Activated CD8-positive, alpha-beta memory T cell treated with anti-CD3 and anti-CD28 coated beads for 48 hours (primary cell): ENCODE results near the gene TRAPPC2L.

Experiments used
- DNase-seq, 3 experiments: peaks; one replicate each; pipeline ENCODE4 v3.0.0-alpha.2; 2020; ENCODE audit warnings: low read depth in 2 of 3, low spot score in 2 of 3

The TRAPPC2L gene

GRCh38 chr16:88856122-88856827 lies 652 bp upstream of the TRAPPC2L start:
- DNase-seq, result no peak

- DNase-seq, result peak; percentile 38 to 52 (median 44)
Observed at GRCh38 chr16:88857728-88858339, 907 bp downstream of the TRAPPC2L start.

GRCh38 chr16:88859381-88860091 lies 2.6 kb downstream of the TRAPPC2L start:
- no peak for DNase-seq

- no peak for DNase-seq
Observed at GRCh38 chr16:88861359-88861758, 4.4 kb downstream of the TRAPPC2L start.

- DNase-seq, result no peak
Observed at GRCh38 chr16:88862968-88863367, 6.0 kb downstream of the TRAPPC2L start.

GRCh38 chr16:88863426-88863825 lies 6.5 kb downstream of the TRAPPC2L start:
- no peak for DNase-seq

- no peak for DNase-seq
Observed at GRCh38 chr16:88864099-88864498, 7.2 kb downstream of the TRAPPC2L start.

- DNase-seq, result no peak
Observed at GRCh38 chr16:88864521-88864920, 7.6 kb downstream of the TRAPPC2L start.

- DNase-seq, result no peak
Observed at GRCh38 chr16:88865310-88865709, 8.4 kb downstream of the TRAPPC2L start.

- DNase-seq, result no peak
Observed at GRCh38 chr16:88865742-88866141, 8.8 kb downstream of the TRAPPC2L start.

- DNase-seq, result no peak
Observed at GRCh38 chr16:88866151-88866920, 9.4 kb downstream of the TRAPPC2L start, which contains the start of gene PABPN1L. Gene PABPN1L (minus strand): TSS chr16:88866660. CDS start chr16:88866606, 54 bp downstream.

GRCh38 chr16:88867581-88868246 lies 10.8 kb downstream of the TRAPPC2L start:
- no peak for DNase-seq

- DNase-seq, result no peak
Observed at GRCh38 chr16:88868974-88869672, 12.2 kb downstream of the TRAPPC2L start.

- DNase-seq, result no peak
Observed at GRCh38 chr16:88869673-88869980, 12.7 kb downstream of the TRAPPC2L start.

- no peak for DNase-seq
Observed at GRCh38 chr16:88870608-88871348, 13.9 kb downstream of the TRAPPC2L start.

GRCh38 chr16:88871349-88871702 lies 14.4 kb downstream of the TRAPPC2L start:
- no peak for DNase-seq

GRCh38 chr16:88871730-88872416 lies 14.9 kb downstream of the TRAPPC2L start:
- DNase-seq, result no peak

GRCh38 chr16:88872650-88873331 lies 15.9 kb downstream of the TRAPPC2L start:
- DNase-seq, result no peak
